RCC 7860 (cell line): Measurements from ENCODE around the gene ZNF668.
"Not testable (repeated sequence)": the region's sequence is repeated elsewhere in the genome, so short reads cannot be mapped to it uniquely, and the experiment has no call there.

ENCODE experiments used
- DNase-seq: peaks from one replicate; pipeline ENCODE4 v3.0.0-alpha.2; 2015; ENCODE audit warnings: low spot score
- FAIRE-seq: peaks from 2 replicates; lab custom pipeline; 2012; peaks lifted over from hg19 to GRCh38; lab: Jason Lieb, UNC

Gene ZNF668

GRCh38 chr16:31017756-31018155 is 56.3 kb downstream of the ZNF668 start:
- DNase-seq, FAIRE-seq: not testable (repeated sequence)

DNA sequence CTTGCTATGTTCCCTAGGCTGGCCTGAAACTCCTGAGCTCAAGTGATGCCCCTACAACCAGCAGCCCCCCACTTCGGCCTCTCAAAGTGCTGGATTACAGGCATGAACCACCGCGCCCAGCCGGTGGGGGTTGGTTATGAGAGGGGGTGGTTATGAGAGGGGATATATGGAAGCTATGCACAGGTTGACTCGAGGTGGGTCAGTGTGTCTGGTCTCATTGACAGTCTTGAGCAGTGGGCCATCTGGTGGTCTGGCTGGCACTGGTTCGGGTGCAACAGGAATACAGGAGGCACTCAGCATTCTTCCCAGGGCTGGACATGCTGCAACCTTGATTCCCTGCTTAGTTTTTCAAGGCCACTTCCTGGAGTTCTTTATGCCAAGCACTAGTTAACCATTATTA is 58.0 kb downstream of the ZNF668 start:
- no peak for DNase-seq
- no peak for FAIRE-seq

DNA sequence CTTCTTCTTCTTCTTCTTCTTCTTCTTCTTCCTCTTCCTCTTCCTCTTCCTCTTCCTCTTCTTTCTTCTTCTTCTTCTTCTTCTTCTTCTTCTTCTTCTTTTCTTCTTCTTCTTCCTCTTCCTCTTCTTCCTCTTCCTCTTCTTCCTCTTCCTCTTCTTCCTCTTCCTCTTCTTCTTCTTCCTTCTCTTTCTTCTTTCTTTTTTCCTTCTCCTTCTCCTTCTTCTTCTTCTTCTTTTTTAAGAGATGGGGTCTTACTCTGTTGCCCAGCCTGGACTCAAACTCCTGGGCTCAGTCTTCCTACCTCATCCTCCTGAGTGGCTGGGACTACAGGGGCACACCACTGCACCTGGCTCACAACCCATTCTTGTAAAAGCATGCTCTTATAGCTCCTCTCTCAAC is 60.7 kb downstream of the ZNF668 start:
- DNase-seq, FAIRE-seq: not testable (repeated sequence)

DNA sequence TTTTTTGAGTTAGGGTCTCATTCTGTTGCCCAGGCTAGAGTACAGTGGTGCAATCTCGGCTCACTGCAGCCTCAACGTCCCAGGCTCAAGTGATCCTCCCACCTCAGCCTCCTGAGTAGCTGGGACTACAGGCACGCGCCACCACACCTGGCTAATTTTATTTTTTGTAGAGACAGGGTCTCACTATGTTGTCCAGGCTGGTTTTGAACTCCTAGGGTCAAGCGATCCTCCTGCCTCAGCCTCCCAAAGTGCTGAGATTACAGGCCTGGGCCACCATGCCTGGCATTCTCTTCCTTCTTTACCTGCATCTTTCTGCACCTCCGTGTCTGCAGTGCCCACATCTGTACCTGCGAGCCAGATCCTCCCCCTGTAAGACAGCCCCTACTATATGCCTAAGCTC is 62.2 kb downstream of the ZNF668 start:
- not testable (repeated sequence) for FAIRE-seq, DNase-seq
